ENCODE data around the gene DENND1A.
"Not testable (repeated sequence)": the region's sequence is repeated elsewhere in the genome, so short reads cannot be mapped to it uniquely, and the experiment has no call there.

DENND1A gene, protein sequence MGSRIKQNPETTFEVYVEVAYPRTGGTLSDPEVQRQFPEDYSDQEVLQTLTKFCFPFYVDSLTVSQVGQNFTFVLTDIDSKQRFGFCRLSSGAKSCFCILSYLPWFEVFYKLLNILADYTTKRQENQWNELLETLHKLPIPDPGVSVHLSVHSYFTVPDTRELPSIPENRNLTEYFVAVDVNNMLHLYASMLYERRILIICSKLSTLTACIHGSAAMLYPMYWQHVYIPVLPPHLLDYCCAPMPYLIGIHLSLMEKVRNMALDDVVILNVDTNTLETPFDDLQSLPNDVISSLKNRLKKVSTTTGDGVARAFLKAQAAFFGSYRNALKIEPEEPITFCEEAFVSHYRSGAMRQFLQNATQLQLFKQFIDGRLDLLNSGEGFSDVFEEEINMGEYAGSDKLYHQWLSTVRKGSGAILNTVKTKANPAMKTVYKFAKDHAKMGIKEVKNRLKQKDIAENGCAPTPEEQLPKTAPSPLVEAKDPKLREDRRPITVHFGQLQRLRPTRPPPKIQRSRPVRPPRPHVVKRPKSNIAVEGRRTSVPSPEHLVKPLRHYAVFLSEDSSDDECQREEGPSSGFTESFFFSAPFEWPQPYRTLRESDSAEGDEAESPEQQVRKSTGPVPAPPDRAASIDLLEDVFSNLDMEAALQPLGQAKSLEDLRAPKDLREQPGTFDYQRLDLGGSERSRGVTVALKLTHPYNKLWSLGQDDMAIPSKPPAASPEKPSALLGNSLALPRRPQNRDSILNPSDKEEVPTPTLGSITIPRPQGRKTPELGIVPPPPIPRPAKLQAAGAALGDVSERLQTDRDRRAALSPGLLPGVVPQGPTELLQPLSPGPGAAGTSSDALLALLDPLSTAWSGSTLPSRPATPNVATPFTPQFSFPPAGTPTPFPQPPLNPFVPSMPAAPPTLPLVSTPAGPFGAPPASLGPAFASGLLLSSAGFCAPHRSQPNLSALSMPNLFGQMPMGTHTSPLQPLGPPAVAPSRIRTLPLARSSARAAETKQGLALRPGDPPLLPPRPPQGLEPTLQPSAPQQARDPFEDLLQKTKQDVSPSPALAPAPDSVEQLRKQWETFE

DNA sequence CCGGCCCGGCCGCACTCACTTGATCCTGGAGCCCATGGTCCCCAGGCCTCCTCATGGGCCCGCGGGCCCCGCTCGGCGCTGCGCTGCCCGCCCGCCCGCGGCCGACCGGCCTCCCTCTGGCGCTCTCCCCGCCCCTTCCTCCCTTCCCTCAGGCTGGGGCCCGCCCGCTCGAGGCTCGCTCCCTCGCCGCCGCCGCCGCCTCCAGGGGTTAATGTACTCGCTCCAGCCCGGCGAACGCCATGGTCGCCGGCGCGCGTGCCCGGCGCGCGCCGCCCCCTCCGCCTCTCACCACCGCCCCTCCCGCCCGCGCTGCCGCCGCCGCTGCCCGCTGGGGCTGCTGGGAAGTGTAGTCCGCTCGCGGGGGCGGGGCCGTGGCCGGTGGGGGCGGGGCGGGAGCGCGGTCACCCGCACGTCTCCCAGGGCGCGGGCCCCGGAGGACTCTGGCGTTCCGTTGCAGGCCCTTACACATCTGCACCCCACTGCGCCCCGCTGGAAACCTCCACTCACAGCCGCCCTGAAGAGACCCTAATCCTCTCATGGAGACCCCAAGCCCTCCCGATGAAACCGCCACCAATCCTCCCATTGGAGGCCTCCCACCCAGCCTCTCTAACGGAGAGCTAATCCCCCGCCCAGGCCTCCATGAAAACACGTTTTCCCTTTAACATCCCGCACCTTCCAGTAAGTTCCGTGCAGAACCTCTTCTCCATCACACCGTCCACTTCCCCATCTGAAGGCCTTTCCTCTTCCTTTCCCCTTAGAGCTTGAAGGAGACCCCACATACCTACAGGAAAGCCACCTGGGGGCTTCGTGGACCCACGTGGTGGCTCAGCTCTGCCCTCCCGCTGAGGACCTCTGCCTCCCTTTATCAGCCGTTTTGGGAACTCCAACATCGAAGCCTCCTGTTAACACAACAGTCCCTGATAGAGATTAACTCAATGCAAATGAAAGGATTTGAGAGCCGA is at the start of gene DENND1A:
DENND1A (minus strand) TSS at position 257 of the 962 bp plus-strand sequence; CDS start at position 36, 221 bp downstream.
- TF ChIP-seq, protein P1, sequence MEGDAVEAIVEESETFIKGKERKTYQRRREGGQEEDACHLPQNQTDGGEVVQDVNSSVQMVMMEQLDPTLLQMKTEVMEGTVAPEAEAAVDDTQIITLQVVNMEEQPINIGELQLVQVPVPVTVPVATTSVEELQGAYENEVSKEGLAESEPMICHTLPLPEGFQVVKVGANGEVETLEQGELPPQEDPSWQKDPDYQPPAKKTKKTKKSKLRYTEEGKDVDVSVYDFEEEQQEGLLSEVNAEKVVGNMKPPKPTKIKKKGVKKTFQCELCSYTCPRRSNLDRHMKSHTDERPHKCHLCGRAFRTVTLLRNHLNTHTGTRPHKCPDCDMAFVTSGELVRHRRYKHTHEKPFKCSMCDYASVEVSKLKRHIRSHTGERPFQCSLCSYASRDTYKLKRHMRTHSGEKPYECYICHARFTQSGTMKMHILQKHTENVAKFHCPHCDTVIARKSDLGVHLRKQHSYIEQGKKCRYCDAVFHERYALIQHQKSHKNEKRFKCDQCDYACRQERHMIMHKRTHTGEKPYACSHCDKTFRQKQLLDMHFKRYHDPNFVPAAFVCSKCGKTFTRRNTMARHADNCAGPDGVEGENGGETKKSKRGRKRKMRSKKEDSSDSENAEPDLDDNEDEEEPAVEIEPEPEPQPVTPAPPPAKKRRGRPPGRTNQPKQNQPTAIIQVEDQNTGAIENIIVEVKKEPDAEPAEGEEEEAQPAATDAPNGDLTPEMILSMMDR (conservative IDR thresholded peaks at IDR 0.05; ENCODE audit: low read depth, low read length): no peak
- no peak for DNase-seq (ENCODE audit: low read depth)
- H3K4me3 ChIP-seq (ENCODE audit: low read length): peak within 1 kb of the TSS; percentile 64

DNA sequence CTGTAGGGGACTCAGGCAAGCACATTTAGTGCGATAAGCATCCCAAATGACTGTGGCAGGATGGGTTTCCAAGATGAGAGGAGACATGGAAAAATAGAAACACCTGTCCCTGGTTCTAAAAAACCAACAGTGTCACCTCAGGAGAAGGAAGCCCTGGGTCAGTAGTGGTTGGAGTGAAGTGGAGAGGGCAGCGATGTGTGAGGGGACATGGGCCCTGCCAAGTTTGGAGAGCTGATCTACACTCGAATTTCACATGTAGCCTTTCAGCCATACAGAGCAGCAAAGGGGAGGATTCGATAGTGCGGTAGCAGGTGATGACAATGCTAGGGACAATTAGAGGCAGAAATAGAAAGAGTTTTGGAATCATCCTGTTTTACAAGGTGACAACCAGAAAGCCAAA is 49.1 kb upstream of the DENND1A start:
- TF ChIP-seq, protein P1 (conservative IDR thresholded peaks at IDR 0.05; ENCODE audit: low read depth, low read length): no peak
- no peak overlapping the region for H3K4me3 ChIP-seq (ENCODE audit: low read length)
- no peak for DNase-seq (ENCODE audit: low read depth)

DNA sequence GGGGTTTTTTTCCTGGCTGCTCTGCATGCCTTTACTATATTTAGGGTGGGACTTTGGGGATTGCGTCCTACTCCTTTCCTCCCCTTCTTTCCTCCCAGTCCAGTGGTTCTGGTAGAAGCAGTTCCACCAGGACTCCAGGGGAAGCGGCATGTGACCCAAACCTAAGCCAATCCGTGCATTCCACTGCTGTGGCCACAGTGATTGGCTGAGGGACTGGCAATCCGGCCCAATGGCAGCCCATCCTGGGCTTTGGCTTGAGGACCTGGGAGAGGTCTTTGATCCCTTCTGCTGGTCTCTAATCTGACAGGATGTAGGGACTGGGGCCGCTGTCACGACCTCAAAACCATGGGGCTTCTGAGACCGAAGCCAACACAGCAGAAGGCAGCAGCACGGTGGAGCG is 46.7 kb upstream of the DENND1A start:
- H3K4me3 ChIP-seq (ENCODE audit: low read length); DNase-seq (ENCODE audit: low read depth): not testable (repeated sequence)

DNA sequence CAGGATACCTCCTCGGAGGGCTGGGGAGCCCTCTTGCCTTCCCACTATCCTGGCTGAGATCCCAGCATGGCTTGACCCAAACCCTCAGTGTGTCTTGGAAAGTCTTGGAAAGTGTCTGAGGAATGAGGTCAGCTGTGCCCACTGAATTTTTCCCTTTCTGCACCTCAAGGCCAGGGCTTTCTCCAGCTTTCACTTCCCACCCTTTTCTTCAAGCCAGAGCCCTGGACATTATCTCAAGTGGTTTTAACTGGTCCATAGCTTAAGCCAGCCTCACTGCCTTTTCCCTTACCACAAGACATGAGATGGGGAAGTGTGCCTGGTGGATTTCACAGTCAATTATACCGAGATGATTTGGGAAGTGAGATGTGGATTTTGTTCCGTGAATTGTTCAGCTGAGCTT is 45.9 kb upstream of the DENND1A start:
- no peak overlapping the region for H3K4me3 ChIP-seq (ENCODE audit: low read length)
- TF ChIP-seq, protein P1 (conservative IDR thresholded peaks at IDR 0.05; ENCODE audit: low read depth, low read length): no peak
- no peak for DNase-seq (ENCODE audit: low read depth)

DNA sequence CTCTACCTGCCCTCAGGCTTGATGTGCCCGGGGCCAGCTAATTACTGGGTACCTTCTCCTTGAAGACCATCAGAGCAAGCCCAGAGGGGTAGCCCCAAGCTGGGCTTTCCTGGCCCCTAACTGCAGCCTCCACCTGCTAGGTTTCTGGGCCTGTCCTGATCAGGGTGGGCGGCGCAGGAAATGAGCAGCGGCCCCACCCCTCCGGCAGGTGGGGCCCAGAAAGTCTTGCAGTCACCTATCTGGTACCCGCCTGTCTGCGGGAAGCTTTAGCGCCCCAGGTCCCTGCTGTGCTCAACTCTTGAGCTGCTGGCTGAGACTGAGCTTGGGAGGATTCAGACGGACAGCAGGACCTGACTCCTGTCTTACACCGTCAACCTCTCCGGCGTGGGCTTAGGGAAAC is 44.5 kb upstream of the DENND1A start:
- DNase-seq (ENCODE audit: low read depth): no peak
- no peak overlapping the region for H3K4me3 ChIP-seq (ENCODE audit: low read length)
- TF ChIP-seq, protein P1 (conservative IDR thresholded peaks at IDR 0.05; ENCODE audit: low read depth, low read length): no peak

DNA sequence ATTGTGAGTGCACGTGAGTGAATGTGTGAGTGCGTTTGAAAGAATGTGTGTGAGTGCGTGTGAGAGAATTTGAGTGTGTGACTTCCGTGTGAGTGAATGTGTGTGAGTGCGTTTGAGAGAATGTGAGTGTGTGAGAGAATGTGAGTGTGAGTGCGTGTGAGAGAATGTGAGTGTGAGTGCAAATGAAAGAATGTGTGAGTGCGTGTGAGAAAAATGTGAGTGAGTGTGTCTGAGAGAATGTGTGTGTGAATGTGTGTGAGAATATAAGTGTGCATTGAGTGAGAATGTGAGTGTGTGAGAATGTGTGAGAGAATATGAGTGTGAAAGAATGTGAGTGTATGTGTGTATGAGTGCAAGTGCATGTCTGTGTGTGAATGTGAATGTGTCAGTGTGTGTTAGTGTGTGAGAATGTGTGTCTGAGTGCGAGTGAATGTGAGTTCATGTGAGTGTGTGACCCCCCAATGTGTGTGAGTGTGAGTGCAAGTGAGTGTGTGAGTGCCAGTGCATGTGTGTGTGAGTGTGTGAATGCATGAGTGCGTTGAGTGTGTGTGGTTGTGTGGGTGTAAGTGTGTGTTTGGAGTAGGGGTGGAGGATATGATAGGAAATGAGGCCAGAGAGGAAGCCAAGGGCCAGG is 43.8 kb upstream of the DENND1A start:
- no peak overlapping the region for H3K4me3 ChIP-seq (ENCODE audit: low read length)
- DNase-seq (ENCODE audit: low read depth): no peak
- TF ChIP-seq, protein P1 (conservative IDR thresholded peaks at IDR 0.05; ENCODE audit: low read depth, low read length): no peak

All from retinal pigment epithelial cell (primary cell).